Stimulated activated CD8-positive, alpha-beta memory T cell treated with anti-CD3 and anti-CD28 coated beads, Interleukin-12 subunit alpha, Interleukin-12 subunit beta, amount 100 ng/mL, for 24 hours (primary cell): ENCODE measurements around the gene RBM47.
A peak's percentile ranks its signal among the peaks of the same experiment; 100 is the strongest.
"Not testable (repeated sequence)": the region's sequence is repeated elsewhere in the genome, so short reads cannot be mapped to it uniquely, and the experiment has no call there.

ENCODE experiments used
- DNase-seq: peaks from one replicate; pipeline ENCODE4 v3.0.0-alpha.2; 2020; ENCODE audit errors: extremely low read depth

RBM47 gene

DNA sequence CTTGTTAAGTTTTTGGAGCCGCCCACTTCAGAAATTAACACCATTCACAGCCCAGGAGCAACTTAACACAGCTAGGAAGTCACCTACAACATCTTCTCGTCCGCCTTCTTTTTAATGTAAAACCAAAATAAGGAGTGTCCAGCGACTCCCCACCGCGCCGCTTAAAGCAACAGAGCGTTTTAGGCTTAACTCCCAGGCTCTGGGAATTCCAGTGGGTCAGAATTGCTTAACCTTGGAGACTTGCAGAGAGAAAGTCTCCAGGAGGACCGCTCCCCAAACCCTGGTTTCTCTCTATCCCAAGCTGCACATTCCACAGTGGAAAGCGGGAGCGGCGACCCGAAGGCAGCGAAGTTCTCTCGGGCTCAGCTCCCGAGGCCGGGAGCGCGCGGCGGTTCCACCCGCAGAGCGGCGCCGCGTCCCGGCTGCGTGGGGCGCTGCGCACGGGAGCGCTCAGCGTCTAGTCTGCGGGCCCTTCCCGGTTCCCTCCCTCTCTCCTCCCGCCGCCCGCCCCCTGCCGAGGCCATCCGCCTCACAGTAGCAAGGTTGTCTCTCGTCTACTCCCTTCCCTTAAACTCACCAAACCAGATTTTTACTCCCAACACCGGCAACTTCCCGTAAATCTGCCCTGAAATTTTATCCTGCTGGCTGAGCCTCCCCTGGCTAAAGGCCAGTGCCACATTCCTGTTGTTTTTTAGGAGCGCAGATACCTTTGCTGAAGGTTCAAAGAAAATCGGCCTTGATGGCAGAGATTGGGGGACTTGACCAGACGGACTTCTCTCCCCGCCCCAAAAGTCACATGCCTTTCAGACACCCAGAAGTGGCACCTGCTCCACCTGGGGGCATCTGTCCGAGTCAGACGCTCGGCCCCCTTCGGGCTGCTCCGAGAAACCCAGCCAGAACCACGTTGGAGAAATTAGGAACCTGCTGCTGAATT lies at the start of gene RBM47:
Gene RBM47, minus strand, starts transcription at position 464 of the 934 bp plus-strand sequence. CDS start 190,971 bp downstream, outside the sequence.
- DNase-seq = no peak

DNA sequence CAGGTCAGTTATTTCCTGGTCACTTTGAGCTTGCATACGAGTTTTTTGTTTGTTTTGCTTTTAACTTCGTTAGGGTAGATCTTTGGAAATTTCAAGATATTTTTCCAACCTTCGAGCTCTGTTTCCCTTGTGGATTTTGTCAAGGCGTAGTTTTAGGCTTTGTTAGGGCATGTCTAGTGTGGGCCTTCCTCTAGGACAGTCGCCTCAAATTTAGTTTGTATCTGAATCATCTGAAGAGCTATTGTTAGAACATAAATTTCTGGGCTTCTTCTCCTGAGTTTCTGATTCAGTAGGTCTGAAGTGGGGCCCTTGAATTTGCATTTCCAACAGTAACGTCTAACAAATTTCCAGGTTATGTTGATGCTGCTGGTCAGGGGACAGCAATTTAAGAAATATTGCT lies 48.8 kb upstream of the RBM47 start:
- no peak for DNase-seq

DNA sequence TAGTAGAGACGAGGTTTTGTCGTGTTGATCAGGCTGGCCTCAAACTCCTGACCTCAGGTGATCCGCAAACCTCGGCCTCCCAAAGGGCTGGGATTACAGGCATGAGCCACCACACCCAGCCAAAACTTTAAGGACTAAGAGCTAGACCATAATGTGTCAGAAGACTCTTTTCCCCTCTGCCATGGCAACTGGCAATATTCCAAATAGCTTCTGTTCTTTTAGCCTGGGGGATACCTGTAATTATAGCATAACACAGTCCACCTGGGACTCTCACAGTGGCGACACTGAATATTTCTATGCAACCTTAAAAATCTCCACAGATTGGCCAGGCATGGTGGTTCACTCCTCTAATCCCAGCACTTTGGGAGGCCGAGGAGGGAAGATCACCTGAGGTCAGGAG lies 45.5 kb upstream of the RBM47 start:
- no peak for DNase-seq

DNA sequence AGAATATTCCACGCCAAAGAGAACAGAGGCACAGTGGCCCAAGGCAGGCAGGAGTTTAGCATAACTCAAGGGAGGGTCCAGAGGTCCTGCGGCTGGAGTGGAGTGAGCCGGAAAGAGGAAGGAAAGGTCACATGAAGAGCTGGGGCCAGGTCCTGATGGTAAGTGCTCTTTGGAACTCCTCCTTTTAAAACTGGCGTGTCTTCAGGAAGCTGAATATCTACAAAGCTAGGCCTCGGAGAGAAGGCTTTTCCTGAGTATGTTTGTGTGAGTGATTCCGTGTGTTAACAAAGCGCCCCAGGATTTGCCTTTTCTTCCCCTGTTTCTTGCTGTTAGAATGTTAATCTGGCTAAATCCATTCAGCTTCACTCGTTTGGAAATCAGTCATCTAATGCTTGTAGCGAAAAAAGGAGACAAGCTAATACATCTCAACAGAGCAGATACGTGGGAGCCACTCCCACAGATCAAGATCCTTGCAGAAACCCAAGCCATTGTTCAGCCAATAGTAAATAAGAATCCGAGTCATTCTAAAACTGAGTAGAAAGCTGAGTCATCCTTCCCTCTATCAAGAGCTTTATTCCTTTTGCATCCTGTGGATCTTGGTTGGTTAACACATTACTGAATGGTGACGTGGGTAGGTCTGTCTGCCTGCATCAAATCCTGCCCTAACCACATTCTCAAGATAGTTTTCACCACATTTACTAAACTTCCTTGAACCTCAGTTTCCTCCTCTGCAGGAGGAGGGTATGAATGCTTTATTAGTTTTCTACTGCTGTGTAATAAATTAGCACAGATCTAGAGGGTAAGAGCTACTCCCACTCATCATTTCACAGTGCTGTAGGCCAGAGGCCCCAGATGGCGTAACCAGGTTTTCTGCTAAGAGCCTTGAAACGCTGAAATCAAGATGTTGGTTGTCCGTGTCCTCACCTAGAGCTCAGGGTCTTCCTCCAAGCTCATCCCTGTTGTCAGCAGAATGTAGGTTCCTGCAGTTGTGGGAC lies 43.2 kb upstream of the RBM47 start:
- peak; percentile 17 for DNase-seq

DNA sequence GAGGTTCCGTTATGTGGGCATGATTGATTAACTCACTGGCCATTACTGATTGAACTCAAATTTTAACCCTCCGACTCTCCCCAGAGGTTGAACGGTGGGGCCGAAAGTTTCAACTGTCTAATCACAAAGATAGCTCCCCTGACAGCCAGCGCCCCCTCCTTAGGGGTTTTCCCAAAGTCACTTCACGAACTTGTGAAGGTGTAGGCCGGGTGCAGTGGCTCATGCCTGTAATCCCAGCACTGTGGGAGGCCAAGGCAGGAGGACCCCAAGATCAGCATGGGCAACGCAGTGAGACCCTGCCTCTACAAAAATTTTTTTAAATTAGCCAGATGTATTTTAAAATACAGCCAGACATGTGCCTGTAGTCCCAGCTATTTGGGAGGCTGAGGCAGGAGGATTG lies 39.8 kb upstream of the RBM47 start:
- no peak for DNase-seq

DNA sequence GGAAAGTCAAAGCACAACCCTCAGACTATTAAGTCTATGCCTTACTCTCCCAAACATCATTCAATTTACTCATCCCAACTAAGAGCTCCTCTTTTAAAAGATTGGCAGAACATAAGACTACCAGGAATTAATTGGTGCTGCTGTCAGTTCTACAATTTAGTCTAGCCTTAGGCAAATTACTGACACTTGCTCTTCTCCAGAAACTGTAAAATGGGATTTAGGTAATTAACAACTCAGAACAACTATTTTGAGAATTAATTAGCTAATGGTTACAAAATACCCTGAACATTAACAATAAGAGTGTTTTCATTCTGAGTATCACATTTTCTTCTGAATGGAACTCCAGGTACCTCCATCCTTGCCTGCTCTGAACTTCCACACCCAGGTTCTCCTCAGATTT lies 36.2 kb upstream of the RBM47 start:
- DNase-seq = no peak

DNA sequence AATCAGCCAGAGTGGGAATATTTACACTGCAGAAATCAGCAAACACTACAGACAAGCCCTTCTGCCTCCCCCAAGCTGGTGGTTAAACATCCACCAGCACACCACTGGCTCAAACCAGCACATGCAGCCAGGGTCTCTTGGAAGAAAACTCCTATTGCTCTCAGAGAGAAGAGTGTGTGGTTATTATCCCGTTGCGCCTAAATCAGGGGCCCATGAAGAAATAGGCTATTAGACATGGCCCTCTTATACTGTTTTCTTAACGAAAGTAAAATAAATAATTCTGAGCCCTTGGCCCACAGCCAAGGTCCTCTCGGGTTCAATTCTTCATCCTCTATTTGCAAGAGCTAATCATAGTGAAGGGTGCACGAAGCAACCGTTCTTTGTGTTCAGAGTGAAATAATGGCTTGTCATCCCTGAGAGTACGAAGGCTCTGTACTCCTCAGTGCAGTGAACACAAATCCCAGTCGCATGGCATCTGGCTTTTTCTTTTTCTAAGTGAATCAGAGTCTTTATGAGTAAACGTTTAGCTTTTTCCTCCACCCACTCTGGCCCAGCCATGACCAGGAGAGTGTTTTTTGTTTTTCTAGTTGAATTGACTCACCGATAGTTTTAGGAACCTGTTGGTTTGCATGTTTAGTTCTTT lies 33.4 kb upstream of the RBM47 start:
- DNase-seq = no peak

DNA sequence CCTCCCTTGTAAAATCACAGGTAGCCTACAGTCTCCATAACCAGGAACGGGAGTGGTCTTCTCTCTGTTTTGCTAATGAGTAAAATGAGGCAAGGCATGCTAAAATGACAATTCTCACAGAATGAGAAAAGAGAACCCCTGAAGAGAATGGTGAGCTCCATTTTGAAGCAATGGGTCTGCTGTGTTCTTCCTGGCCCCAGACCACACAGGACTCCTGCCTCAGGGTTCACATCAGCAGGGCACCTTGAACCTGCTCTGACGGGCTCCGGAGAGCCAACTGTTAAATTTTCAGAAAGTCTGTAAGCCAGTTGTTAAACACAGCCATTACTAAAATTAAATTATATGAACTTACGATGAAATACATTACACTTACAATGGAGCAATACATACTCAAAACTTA lies 32.1 kb upstream of the RBM47 start:
- no peak for DNase-seq

DNA sequence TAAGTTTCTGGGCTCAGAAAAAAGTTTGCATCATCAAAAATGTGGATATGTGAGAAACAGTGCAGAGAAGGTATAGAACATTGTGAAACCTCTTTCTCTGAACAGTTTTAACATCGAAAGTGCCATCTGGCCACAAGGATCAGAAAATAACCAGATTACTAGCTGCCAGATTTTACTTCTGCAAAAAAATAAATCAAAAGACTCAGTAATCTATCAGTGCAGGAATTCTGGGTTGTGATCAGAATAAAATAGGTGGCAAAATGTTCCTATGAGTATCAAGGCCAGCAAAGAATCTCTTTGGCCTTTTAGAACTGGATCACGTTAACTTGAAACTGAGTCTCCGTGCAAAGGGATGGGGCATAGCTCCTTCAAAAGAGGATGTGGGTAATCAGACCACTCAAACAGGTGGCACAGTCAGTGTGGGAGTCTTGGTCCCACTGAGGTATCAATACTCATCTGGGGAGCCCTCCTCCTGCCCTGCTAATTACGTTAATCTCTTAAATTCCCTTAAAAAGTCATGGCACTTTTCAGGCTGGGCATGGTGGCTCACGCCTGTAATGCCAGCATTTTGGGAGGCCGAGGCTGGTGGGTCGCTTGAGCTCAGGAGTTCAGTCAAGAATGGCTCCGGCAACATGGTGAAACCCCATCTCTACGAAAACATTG lies 26.7 kb upstream of the RBM47 start:
- DNase-seq = no peak

DNA sequence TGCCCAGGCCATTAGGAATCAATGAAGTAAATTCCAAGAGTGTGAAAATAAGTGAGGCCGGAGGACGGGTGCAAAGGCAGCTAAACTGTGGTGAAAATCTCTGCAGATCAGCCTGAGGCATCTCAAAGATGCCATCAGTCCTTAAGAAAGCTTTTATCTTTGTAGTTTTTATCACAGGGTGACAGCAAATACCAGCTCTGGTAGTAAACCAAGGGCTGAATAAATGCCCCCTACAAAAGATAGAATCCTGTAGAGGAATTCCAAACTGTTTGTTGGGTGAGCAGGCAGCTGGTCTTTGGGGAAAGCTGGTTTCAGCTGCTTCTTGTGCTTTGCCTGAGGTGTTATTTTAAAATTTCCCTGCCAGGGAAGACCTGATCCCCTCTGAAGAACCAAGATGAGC lies 21.6 kb upstream of the RBM47 start:
- no peak for DNase-seq

DNA sequence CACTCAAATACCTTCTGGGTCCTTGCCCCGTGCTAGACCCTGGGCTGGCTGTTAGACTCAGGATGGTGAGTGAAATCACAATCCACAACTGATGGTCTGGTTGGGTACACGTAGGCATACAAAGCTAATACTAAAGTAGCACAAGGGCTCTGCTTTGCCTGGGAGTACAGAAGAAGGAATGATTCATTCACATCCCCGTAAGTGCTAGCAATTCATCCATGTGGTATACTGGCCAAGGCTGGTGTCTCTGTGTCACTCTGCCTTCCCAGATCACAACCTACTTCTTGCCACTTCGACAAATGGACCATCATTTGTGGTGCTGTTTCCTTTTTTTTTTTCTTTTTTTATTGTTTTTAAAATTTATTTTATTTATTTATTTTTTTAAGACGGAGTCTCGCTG lies 19.7 kb upstream of the RBM47 start:
- DNase-seq = no peak

DNA sequence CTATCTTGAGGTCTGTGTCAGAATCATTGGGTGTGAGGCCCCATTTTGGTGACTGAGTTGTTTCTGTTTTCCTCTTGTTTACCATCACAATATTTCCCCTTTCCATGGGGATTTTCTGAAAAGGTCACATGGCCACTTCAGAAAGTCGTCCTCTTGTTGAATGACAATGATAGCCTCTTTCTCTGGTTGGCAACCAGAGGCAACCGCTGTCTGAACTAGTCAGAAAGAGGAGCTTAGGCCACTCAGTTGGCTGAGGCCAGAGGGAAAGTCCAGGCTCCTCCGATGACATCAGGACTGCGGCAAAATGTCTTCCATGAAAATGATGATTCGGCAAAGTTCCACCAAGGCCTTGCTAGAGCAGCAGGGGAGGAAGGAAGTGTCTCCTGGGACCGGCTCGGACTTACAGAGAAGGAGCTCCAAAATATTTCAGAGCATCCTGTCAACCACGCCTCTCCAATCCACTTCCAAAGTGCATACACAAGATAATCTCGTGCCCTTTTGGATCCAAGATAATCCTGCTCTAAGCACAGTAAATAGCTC lies 19.1 kb upstream of the RBM47 start:
- DNase-seq = no peak

DNA sequence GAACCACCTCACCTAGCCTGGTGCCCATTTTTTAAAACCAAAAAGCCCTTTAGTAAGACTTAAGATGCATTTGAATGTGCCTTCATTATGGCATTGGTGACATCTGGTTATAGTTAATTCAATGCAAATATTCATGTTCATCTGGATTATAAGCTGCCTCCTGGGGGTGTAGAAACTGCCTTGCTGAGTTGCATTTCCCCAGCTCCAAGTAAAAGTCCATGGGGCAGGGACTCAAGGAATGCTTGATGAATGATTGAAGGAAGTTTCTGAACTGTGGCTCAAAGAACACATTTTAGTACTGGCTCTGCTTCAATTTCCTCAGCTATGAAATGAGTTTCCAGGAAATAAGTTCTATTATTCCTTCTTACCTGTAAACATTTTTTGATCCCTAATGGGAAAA lies 18.5 kb upstream of the RBM47 start:
- DNase-seq = no peak

DNA sequence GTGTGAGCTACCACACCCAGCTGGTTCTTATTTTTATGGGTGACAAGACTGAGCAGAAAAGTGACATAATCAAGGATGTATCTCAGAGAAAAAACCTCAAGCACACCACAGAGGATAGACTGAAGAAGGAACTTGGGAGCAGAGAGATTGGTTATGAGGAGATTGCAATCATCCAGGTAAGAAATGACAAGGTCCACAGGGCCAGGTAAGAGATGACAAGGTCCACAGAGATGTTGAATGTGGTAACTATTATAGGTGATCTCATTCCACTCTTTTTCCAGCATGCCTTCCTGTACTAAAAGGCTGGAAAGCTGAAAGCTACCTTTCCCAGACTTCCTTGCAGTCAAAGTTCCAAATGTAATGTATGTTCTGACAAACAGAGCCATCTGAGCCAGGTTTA lies 15.9 kb upstream of the RBM47 start:
- DNase-seq = no peak

DNA sequence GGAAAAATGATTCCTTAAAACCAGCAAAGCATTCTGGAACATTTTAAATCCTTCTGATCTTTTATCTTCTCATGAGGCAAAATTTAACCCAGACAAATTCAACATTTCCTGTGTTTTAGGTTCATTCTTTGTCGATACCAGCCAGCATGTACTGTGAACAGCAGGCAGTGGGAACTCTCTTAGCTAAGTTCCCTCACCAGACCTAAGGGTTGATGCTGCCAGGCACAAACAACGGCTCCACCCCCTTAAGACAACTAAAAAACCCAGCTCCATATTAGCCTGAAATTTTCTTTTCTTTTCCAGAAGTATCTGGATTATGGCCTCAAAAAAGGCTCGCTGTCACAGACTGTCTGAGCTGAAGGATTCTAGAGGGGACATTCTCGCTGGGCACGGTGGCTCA lies 2.4 kb upstream of the RBM47 start:
- DNase-seq = no peak

DNA sequence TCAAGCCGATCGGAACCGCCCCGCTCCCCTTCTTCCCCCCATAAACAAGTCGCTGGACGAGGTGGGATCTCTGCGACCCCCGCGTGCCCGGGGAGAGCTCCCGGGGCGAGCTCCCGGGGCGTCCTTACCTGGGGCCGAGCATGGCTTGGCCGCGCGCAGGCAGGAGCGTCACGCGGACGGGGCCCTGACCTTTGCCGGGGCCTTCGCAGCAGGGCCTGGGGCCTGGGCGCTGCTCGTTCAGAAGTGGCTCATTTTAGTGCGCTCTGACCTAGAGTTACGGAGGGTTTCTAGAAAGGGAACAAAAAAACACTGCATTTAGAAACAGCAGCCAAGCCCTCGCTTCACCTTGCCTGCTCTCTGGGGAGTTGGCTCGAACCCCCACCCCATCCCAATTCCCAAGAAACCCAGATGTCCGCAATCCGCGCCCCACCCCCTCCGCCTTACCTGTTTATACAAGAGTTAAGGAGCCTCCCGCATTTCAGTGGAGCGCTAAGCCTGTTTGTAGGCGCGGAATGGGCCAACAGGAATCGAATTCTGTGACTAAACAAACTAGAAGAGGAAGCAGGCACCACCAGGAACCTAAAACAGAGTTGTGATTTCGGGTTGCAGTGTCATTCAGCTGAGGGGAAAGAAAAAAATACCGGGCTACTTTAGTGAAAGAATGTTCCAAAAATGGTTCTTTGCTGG lies 814 bp upstream of the RBM47 start:
- no peak for DNase-seq

DNA sequence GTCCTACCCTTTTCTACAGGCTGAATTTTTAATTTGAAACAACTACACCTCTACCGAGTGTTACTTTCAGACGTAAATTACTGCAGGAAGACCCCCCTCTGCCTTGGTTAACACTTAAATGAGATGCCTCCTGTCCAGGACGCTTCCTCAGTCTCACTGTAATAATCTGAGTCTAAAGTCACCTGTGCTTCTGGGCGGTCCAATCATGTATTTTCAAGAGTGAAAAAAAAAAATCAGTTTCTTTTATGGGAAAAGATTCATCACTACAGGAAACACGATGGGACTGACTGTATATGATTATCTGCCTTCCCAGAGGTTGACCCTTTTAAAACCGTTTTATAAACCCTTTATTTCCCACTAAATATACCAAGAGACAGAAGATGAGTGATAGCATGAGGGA lies 776 bp downstream of the RBM47 start:
- no peak for DNase-seq

DNA sequence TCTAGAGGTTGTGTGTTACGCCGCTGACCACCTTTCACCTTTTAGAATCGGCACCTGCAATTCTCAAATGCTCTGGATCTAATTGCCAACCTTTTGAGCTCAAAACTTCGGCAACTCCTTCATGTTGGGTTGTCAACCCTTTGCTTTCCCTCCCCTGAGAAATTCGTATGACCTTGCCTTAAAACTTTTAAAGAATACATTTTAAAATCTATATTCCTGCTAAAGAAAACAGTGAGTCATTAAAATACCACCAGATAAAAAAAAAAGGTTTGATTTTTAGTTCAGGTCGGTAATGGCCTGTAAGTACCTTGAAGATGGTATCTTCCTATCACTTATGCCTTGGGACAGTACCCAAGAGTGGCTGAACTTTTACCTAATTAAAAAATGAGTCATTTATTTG lies 1.3 kb downstream of the RBM47 start:
- not testable (repeated sequence) for DNase-seq

DNA sequence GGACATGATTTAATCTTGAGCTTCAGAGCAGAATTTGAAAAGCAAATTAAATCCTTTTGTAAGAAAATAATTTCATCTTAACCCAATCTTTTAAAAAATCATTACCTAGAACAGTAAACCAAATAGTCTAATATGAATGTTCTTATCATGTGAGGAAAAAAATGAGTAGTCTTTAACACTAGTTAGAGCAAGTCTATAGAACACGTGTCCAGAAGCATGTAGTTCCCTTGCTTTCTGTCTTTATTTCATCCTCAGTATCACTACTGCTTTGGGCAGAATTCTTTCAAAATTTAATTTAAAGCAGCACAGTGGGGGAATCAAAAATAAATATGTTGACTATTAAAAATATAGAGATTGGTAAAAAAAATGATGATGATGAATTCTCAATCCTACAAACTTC lies 2.1 kb downstream of the RBM47 start:
- no peak for DNase-seq

DNA sequence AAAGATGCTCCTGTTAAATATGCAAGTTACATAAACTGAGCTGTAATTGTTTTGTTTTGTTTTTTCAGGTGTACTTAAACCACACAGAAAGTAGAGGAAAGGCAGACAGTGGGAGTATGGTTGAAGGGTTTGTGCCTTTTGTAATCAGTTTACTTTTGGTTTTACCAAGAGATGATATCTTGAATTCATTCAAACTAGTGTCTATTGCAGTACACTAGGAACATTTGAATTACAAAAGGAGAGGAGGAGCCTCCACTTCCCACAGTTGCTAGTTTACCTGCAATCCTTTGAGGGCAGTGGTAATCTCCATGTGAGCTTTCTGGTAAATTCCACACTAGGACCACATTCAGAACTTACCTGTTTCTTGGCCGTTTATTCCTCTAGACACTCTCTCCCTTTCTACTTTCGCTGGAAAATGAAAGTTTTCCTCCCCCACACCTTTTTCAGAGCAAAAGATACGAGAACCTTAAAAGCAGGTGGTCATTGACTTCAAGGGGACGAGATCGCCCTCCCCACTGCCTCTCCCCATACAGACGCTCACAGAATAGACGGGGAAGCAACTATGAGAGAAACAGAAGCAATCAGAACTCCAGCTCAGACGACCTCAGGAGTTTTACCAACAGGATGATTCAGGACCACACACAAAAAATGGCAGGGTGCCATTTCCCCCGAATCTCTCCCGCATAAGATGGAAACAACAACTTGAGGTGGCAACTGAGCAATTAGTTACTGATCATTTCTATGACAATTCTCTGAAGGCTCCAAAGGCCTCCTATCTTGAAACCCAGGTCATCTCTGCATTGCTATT lies 3.3 kb downstream of the RBM47 start:
- DNase-seq = no peak
